Loucy (cell line): ENCODE measurements around the gene GSTM3.

ENCODE experiments used
- CTCF ChIP-seq: fragments of 200-600 bp; sonication (generic); conservative IDR thresholded peaks from 2 replicates; pipeline ENCODE4 v1.5.1; 2014; ENCODE audit warnings: mild to moderate bottlenecking, antibody characterized with exemption, low read length
- EZH2phosphoT487 ChIP-seq: fragments of 200-600 bp; IDR thresholded peaks from 2 replicates; pipeline ENCODE4 v1.6.1; 2018; ENCODE audit warnings: antibody characterized with exemption, mild to moderate bottlenecking, moderate library complexity, borderline replicate concordance

- no peak for TF ChIP-seq CTCF
- no peak for TF ChIP-seq EZH2phosphoT487
These were observed 37.3 kb upstream of the GSTM3 start for GRCh38 chr1:109777980-109778625.
